MM.1S (cell line): Measurements from ENCODE around the gene ZMIZ1.

Source experiments
- DNase-seq: peaks from one replicate; pipeline ENCODE4 v3.0.0-alpha.2; 2015
- H2AFZ ChIP-seq: fragments of 300-600 bp; sonication (generic); 2 replicates; pipeline ENCODE4 v1.6.0; 2016; ENCODE audit warnings: antibody characterized with exemption, low read length
- H3F3A ChIP-seq: fragments of 300-600 bp; sonication (generic); 2 replicates; pipeline ENCODE4 v1.6.1; 2016; ENCODE audit warnings: mild to moderate bottlenecking, antibody characterized with exemption, low read length, moderate library complexity, mixed read lengths; ENCODE audit not compliant: insufficient read depth
- H3K27ac ChIP-seq: fragments of 300-600 bp; sonication (generic); 2 replicates; pipeline ENCODE4 v1.5.1; 2016; ENCODE audit warnings: mild to moderate bottlenecking, low read length
- H3K27me3 ChIP-seq: fragments of 300-600 bp; sonication (generic); replicated peaks from 2 replicates; pipeline ENCODE4 v1.6.0; 2016; ENCODE audit warnings: low read length; ENCODE audit not compliant: insufficient read depth
- H3K36me3 ChIP-seq: fragments of 300-600 bp; sonication (generic); replicated peaks from 2 replicates; pipeline ENCODE4 v1.6.1; 2016; ENCODE audit warnings: mild to moderate bottlenecking, low read length, mixed read lengths; ENCODE audit not compliant: insufficient read depth
- H3K4me1 ChIP-seq: fragments of 300-600 bp; sonication (generic); 2 replicates; pipeline ENCODE4 v1.6.1; 2016; ENCODE audit warnings: low read length, mixed read lengths
- H3K4me2 ChIP-seq: fragments of 300-600 bp; sonication (generic); 2 replicates; pipeline ENCODE4 v1.6.0; 2016; ENCODE audit warnings: low read depth, low read length
- H3K4me3 ChIP-seq: fragments of 300-600 bp; sonication (generic); 2 replicates; pipeline ENCODE4 v1.5.1; 2016; ENCODE audit warnings: low read length, mixed read lengths
- H3K79me2 ChIP-seq: fragments of 300-600 bp; sonication (generic); 2 replicates; pipeline ENCODE4 v1.6.1; 2016; ENCODE audit warnings: mixed run types, low read length, mixed read lengths
- H3K9ac ChIP-seq: fragments of 300-600 bp; sonication (generic); 2 replicates; pipeline ENCODE4 v1.6.1; 2016; ENCODE audit warnings: low read length, mixed read lengths
- H3K9me2 ChIP-seq: fragments of 300-600 bp; sonication (generic); replicated peaks from 2 replicates; pipeline ENCODE4 v1.6.1; 2016; ENCODE audit warnings: mild to moderate bottlenecking, low read length, mixed read lengths; ENCODE audit not compliant: insufficient read depth
- H3K9me3 ChIP-seq: fragments of 300-600 bp; sonication (generic); replicated peaks from 2 replicates; pipeline ENCODE4 v1.6.1; 2016; ENCODE audit warnings: mild to moderate bottlenecking, low read length, mixed read lengths; ENCODE audit not compliant: insufficient read depth
- H4K20me1 ChIP-seq: fragments of 300-600 bp; sonication (generic); 2 replicates; pipeline ENCODE4 v1.6.1; 2016; ENCODE audit warnings: mild to moderate bottlenecking, low read length, moderate library complexity, mixed read lengths; ENCODE audit not compliant: insufficient read depth
- CTCF ChIP-seq: fragments of 300-600 bp; sonication (generic); IDR thresholded peaks from 2 replicates; pipeline ENCODE4 v1.5.1; 2016; ENCODE audit warnings: antibody characterized with exemption, low read length, mixed read lengths
- EZH2 ChIP-seq: fragments of 300-600 bp; sonication (generic); optimal IDR thresholded peaks from 2 replicates; pipeline ENCODE3; 2017; ENCODE audit warnings: low read depth, mild to moderate bottlenecking, antibody characterized with exemption, low read length, mixed read lengths
- EZH2phosphoT487 ChIP-seq: fragments of 300-600 bp; sonication (generic); IDR thresholded peaks from 2 replicates; pipeline ENCODE4 v1.6.1; 2018; ENCODE audit warnings: antibody characterized with exemption, low read length

Gene ZMIZ1

GRCh38 chr10:79124066-79124465 is 55.3 kb downstream of the ZMIZ1 start:
- no peak for DNase-seq
- no peaks in the 10 kb centered on the region for H3K79me2 ChIP-seq
- H3K9me2 ChIP-seq, result no peaks in the 10 kb centered on the region
- H2AFZ ChIP-seq, result no peak overlapping the region
- TF ChIP-seq EZH2, result no peak
- no peak for TF ChIP-seq EZH2phosphoT487
- no peak for TF ChIP-seq CTCF
- no peak overlapping the region for H3K4me3 ChIP-seq
- no peak overlapping the region for H3K27ac ChIP-seq
- H3K27me3 ChIP-seq, result no peaks in the 10 kb centered on the region
- H3K9me3 ChIP-seq, result no peaks in the 10 kb centered on the region
- H3K4me1 ChIP-seq, result peaks cover 6% of the 10 kb centered on the region
- no peaks in the 10 kb centered on the region for H3K36me3 ChIP-seq
- H3K9ac ChIP-seq, result no peak overlapping the region
- no peak overlapping the region for H3K4me2 ChIP-seq
- no peaks in the 10 kb centered on the region for H3F3A ChIP-seq
- H4K20me1 ChIP-seq, result no peaks in the 10 kb centered on the region

- Histone ChIP-seq H3F3A (no peaks in the 10 kb centered on the region), H3K27ac (no peak overlapping the region), H3K9me3 (no peaks in the 10 kb centered on the region), H4K20me1 (no peaks in the 10 kb centered on the region), H3K9ac (no peak overlapping the region), H3K79me2 (no peaks in the 10 kb centered on the region), H2AFZ (no peak overlapping the region), H3K27me3 (no peaks in the 10 kb centered on the region), H3K9me2 (no peaks in the 10 kb centered on the region), H3K4me3 (no peak overlapping the region), H3K4me2 (no peak overlapping the region), H3K36me3 (no peaks in the 10 kb centered on the region), H3K4me1 (no peaks in the 10 kb centered on the region)
- no peak for DNase-seq
- no peak for TF ChIP-seq EZH2
Measured at GRCh38 chr10:79125092-79125491, 56.3 kb downstream of the ZMIZ1 start.

- H3F3A ChIP-seq, result no peaks in the 10 kb centered on the region
- H3K9me3 ChIP-seq, result no peaks in the 10 kb centered on the region
- no peaks in the 10 kb centered on the region for H4K20me1 ChIP-seq
- H3K27ac ChIP-seq, result no peak overlapping the region
- no peak overlapping the region for H2AFZ ChIP-seq
- no peak overlapping the region for H3K4me2 ChIP-seq
- H3K9ac ChIP-seq, result no peak overlapping the region
- no peaks in the 10 kb centered on the region for H3K27me3 ChIP-seq
- TF ChIP-seq CTCF, result no peak
- no peak for TF ChIP-seq EZH2phosphoT487
- TF ChIP-seq EZH2, result no peak
- H3K79me2 ChIP-seq, result no peaks in the 10 kb centered on the region
- H3K4me1 ChIP-seq, result no peaks in the 10 kb centered on the region
- no peak overlapping the region for H3K4me3 ChIP-seq
- DNase-seq, result no peak
- no peaks in the 10 kb centered on the region for H3K9me2 ChIP-seq
- H3K36me3 ChIP-seq, result no peaks in the 10 kb centered on the region
Measured at GRCh38 chr10:79126351-79127080, 57.8 kb downstream of the ZMIZ1 start.

- Histone ChIP-seq H3F3A (no peaks in the 10 kb centered on the region), H4K20me1 (no peaks in the 10 kb centered on the region), H3K4me3 (no peak overlapping the region), H2AFZ (no peak overlapping the region), H3K9me3 (no peaks in the 10 kb centered on the region), H3K79me2 (no peaks in the 10 kb centered on the region), H3K36me3 (no peaks in the 10 kb centered on the region), H3K9ac (no peak overlapping the region), H3K9me2 (no peaks in the 10 kb centered on the region), H3K27ac (no peak overlapping the region), H3K4me1 (no peaks in the 10 kb centered on the region), H3K27me3 (no peaks in the 10 kb centered on the region), H3K4me2 (no peak overlapping the region)
- TF ChIP-seq EZH2 (no peak), EZH2phosphoT487 (no peak), CTCF (no peak)
- no peak for DNase-seq
Measured at GRCh38 chr10:79127151-79127961, 58.6 kb downstream of the ZMIZ1 start.
